HepG2 (cell line): ENCODE measurements around the gene IGFBP5. TPM values are rescaled to one million over a fixed set of nuclear protein-coding genes. Genes with fewer than 3 reads are reported as not detected.

ENCODE experiments used
- ARHGAP35 ChIP-seq: sonication (generic); formaldehyde crosslinking; IDR thresholded peaks from 2 replicates; pipeline ENCODE4 v1.9.0; 2022; ENCODE audit warnings: mild to moderate bottlenecking, inconsistent platforms, moderate library complexity, missing genetic modification reagents, borderline replicate concordance
- ATF7 ChIP-seq, 2 experiments: fragments of 450-650 bp in 1 of 2; sonication (generic) in 1 of 2; formaldehyde crosslinking in 1 of 2; IDR thresholded peaks; 2 replicates each; pipeline versions ENCODE4 v1.4.0 to v1.6.1; 2016 to 2020; ENCODE audit warnings: antibody characterized with exemption in 1 of 2, mild to moderate bottlenecking in 1 of 2, missing genetic modification reagents in 1 of 2
- ATM ChIP-seq: fragments of 450-650 bp; IDR thresholded peaks from 2 replicates; pipeline ENCODE4 v1.7.1; 2017; ENCODE audit warnings: mild to moderate bottlenecking, borderline replicate concordance
- ETS1 ChIP-seq: sonication (generic); formaldehyde crosslinking; IDR thresholded peaks from 2 replicates; pipeline ENCODE4 v1.4.0; 2020; ENCODE audit warnings: missing genetic modification reagents
- FOXP4 ChIP-seq: sonication (generic); formaldehyde crosslinking; IDR thresholded peaks from 2 replicates; pipeline ENCODE4 v1.4.0; 2020; ENCODE audit warnings: missing genetic modification reagents
- HNF4A ChIP-seq: sonication (generic); formaldehyde crosslinking; IDR thresholded peaks from 2 replicates; pipeline ENCODE4 v1.4.0; 2020; ENCODE audit warnings: missing genetic modification reagents
- LBX2 ChIP-seq: sonication (generic); formaldehyde crosslinking; IDR thresholded peaks from 2 replicates; pipeline ENCODE4 v1.5.0; 2020; ENCODE audit warnings: missing genetic modification reagents, mild to moderate bottlenecking, borderline replicate concordance
- RXRB ChIP-seq: IDR thresholded peaks from 2 replicates; pipeline ENCODE4 v1.6.1; 2016; ENCODE audit warnings: borderline replicate concordance, missing genetic modification reagents, missing compliant biosample characterization
- SKIL ChIP-seq: sonication (generic); formaldehyde crosslinking; IDR thresholded peaks from 2 replicates; pipeline ENCODE4 v1.8.0; 2022; ENCODE audit warnings: missing genetic modification reagents, mild to moderate bottlenecking, moderate library complexity, borderline replicate concordance
- TCF12 ChIP-seq, 2 experiments: fragments of 450-650 bp in 1 of 2; sonication (generic) in 1 of 2; formaldehyde crosslinking in 1 of 2; IDR thresholded peaks; 2 replicates each; pipeline versions ENCODE4 v1.6.1 to v1.8.0; 2017 to 2022; ENCODE audit warnings: antibody characterized with exemption in 1 of 2, mild to moderate bottlenecking in 1 of 2, missing genetic modification reagents in 1 of 2, moderate library complexity in 1 of 2
- ZEB1 ChIP-seq: IDR thresholded peaks from 2 replicates; pipeline ENCODE4 v1.6.1; 2012; ENCODE audit warnings: mild to moderate bottlenecking, low read depth, inconsistent platforms; ENCODE audit not compliant: insufficient replicate concordance
- ZFY ChIP-seq: sonication (generic); formaldehyde crosslinking; IDR thresholded peaks from 2 replicates; pipeline ENCODE4 v1.4.0; 2020; ENCODE audit warnings: missing genetic modification reagents
- ZNF234 ChIP-seq: sonication (generic); formaldehyde crosslinking; conservative IDR thresholded peaks from 2 replicates; pipeline ENCODE4 v1.5.1; 2020; ENCODE audit warnings: mild to moderate bottlenecking, missing genetic modification reagents
- ZNF280D ChIP-seq: sonication (generic); formaldehyde crosslinking; IDR thresholded peaks from 2 replicates; pipeline ENCODE4 v1.5.1; 2020; ENCODE audit warnings: mild to moderate bottlenecking, missing genetic modification reagents
- ZNF382 ChIP-seq: sonication (generic); formaldehyde crosslinking; IDR thresholded peaks from 2 replicates; pipeline ENCODE4 v1.5.0; 2020; ENCODE audit warnings: missing genetic modification reagents, mild to moderate bottlenecking, borderline replicate concordance
- polyA plus RNA-seq, 8 experiments: library from polyadenylated mRNA; depleted of rRNA in 3 of 8; stranded (reverse) in 7 of 8; unstranded in 1 of 8; fragments of >200 nt; fragmentation: Illumina TruSeq in 4 of 8; extraction: Trizol in 4 of 8; gene quantifications; 2 replicates each; pipeline versions ENCODE4 v1.2.1 to v1.2.3, GENCODE V29; 2011 to 2016; ENCODE audit warnings: low read depth in 4 of 8, missing spikeins in 1 of 8, mixed read lengths in 1 of 8; ENCODE audit not compliant: insufficient read depth in 1 of 8
- total RNA-seq, 5 experiments: library from RNA; depleted of rRNA; stranded (reverse); fragments of >200 nt; fragmentation: Illumina TruSeq; extraction: Trizol; gene quantifications; 2 replicates each; pipeline ENCODE4 v1.2.3, GENCODE V29; 2016; ENCODE audit warnings: low read depth in 1 of 5
- TF ChIP-seq, protein P1 (sequence below): sonication (generic); formaldehyde crosslinking; IDR thresholded peaks from 2 replicates; pipeline ENCODE4 v1.5.1; 2020; ENCODE audit warnings: missing genetic modification reagents, mild to moderate bottlenecking, borderline replicate concordance

The IGFBP5 gene
- total and polyA plus RNA-seq, 2 of the 13 experiments (the other 11 are each of a cell fraction or from before 2014, with no cell fraction given), result 0.15 TPM; not detected in 1

DNA sequence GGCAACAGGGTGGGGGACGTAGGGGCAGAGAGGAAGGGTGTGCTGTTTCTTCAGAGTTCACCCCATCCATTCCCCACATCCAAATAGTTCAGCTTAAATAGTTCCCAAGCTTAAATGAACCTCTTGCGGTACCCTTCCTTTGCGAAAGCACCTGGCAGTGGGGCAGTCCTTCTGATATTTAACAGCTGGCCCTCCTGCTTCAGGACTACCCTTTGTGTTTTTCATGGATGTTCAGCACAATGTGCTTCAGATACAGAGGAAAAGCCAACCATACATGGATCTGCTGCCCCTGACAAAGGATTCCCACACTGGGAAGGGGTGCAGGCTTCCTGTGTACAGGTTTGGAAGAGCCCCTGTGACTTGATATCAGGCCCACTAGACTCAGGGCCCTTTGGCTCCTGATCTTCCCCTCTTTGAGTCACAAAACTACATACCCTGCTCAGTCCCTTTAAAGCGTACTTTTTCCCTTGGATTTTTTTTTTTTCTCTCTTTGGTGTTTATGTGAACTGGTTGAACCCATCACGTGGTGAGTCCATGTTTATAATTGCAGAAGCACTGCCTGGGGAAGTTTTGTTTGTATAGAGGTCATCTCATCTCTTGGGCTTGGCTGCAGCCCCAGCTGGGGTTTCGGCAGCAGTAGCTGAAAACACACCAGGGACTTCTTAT, 45.3 kb upstream of the IGFBP5 start (continued):
- TF ChIP-seq ETS1 (CRISPR knock-in tag) (no peak), ATM (no peak), TCF12 (IDR thresholded peaks at IDR 0.05) (no peak), TCF12 (CRISPR knock-in tag; IDR thresholded peaks at IDR 0.05) (0 out of 2 replicates have a peak, but pooled peaks have one; percentile 49), HNF4A (CRISPR knock-in tag) (peak; percentile 74), ZEB1 (no peak), SKIL (CRISPR knock-in tag) (no peak), ATF7 (IDR thresholded peaks at IDR 0.05) (no peak), ATF7 (CRISPR knock-in tag; IDR thresholded peaks at IDR 0.05) (no peak), ZNF382 (CRISPR knock-in tag) (no peak), ZNF234 (CRISPR knock-in tag) (no peak), LBX2 (CRISPR knock-in tag) (no peak), ARHGAP35 (CRISPR knock-in tag) (no peak), RXRB (peak; percentile 83; the same call in 1 of the 2 replicates), FOXP4 (CRISPR knock-in tag) (peak; percentile 34; the same call in 1 of the 2 replicates), ZNF280D (0 out of 2 replicates have a peak, but pooled peaks have one; percentile 32), ZFY (CRISPR knock-in tag) (no peak)
- TF ChIP-seq, protein P1, sequence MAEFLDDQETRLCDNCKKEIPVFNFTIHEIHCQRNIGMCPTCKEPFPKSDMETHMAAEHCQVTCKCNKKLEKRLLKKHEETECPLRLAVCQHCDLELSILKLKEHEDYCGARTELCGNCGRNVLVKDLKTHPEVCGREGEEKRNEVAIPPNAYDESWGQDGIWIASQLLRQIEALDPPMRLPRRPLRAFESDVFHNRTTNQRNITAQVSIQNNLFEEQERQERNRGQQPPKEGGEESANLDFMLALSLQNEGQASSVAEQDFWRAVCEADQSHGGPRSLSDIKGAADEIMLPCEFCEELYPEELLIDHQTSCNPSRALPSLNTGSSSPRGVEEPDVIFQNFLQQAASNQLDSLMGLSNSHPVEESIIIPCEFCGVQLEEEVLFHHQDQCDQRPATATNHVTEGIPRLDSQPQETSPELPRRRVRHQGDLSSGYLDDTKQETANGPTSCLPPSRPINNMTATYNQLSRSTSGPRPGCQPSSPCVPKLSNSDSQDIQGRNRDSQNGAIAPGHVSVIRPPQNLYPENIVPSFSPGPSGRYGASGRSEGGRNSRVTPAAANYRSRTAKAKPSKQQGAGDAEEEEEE (CRISPR knock-in tag), result no peak
